Mucosa of gallbladder (tissue), 1 donor: ENCODE data around the gene STX8. TPM values are rescaled to one million over a fixed set of nuclear protein-coding genes. Genes with fewer than 3 reads are reported as not detected.
"Not testable (repeated sequence)": the region's sequence is repeated elsewhere in the genome, so short reads cannot be mapped to it uniquely, and the experiment has no call there.

Experiments used
- DNase-seq: peaks from one replicate; pipeline ENCODE4 v3.0.0-alpha.2; 2020; ENCODE audit warnings: low spot score
- total RNA-seq: library from RNA; stranded (reverse); gene quantifications from one replicate; pipeline ENCODE4 v1.2.1, GENCODE V29; 2021
- donor health status: DM: no; HTN: no; CAD: no.

The STX8 gene
- total RNA-seq, 1 donor from 2014 or later: 63.2 TPM

GRCh38 chr17:9261081-9262012, 314.3 kb downstream of the STX8 start:
- no peak for DNase-seq

DNA sequence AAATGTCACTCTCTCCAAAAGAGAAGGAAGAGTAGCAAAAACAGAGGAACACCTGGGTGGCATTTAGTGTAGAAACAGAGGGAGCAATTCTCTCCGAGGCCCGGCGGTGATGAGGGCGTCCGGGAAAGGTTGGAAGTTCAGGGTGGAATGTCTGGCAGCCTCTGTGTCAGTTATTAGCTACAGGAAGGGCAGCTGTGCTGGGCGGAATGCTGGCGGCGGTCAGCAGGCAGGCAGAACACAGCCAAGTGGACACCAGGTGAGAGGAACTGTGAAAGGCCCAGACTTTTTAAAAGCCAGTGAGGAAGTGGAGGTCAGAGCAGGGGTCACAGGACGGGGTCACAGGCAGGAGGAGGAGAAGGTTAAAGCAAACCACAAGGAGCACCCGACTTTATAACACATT, 316.2 kb downstream of the STX8 start:
- no peak for DNase-seq

GRCh38 chr17:9258115-9259015, 317.3 kb downstream of the STX8 start:
- DNase-seq: no peak

GRCh38 chr17:9257630-9257965, 318.0 kb downstream of the STX8 start:
- not testable (repeated sequence) for DNase-seq

DNA sequence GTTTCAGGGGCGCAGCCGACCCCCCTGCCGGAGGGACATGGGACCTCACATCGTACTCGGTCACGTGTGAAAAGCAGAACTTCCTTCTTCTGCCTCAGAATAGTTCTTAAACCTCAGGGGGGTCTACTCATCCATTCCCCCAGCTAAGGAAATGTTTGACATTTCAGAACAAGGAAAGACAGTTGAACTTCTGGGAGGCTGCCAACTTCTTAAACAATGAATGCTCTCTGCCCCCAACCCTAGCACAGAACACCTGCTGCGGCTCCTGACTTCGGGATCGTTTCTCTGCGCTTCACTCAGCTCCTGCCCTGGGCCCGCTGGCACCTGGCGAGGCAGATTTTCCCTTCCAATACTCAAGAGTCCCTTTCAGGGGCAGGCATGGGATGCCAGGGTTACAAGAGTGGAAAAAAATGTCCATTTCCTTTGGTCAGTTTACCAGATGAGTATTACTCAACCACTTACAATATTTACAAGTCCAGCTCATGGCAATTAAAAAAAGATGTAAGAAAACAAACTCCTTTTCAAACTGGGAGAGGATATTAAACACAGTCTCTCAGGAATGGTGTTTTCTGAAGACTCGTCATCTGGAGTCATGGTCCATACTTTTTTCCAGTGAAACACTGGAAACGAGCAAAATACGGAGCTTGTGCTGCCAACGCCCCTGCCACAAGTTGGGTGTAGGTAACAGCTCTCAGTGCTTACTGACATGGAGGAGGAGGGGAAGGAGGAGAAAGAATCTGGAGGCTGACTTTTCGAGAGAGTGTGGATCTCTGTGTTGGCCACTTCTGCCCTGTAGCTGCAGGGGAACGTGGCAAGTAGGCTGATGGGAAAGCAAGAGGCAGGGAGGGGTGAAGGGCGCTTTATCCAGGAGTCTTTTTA, 318.6 kb downstream of the STX8 start:
- no peak for DNase-seq

- DNase-seq: no peak
Observed at GRCh38 chr17:9256361-9256750, 319.3 kb downstream of the STX8 start.

DNA sequence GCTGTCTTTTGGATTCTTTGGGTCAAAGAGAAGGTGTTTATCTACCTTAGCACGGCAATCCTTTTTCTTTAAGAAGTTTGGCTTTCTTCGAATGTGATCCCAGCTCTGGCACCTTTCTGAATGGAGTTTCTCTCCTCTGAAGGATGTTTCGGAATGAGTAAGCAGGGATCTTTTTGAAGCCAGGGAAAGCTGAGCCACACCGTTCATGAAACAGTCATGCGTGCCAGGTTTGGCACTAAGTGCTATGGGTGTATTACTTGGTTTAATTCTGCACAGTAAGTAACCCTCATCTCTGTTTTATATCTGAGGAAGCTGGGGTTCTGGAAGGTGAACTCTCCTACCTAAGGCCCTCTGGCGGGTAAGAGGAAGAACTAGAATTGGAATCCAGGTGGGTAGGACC, 319.8 kb downstream of the STX8 start:
- no peak for DNase-seq

DNA sequence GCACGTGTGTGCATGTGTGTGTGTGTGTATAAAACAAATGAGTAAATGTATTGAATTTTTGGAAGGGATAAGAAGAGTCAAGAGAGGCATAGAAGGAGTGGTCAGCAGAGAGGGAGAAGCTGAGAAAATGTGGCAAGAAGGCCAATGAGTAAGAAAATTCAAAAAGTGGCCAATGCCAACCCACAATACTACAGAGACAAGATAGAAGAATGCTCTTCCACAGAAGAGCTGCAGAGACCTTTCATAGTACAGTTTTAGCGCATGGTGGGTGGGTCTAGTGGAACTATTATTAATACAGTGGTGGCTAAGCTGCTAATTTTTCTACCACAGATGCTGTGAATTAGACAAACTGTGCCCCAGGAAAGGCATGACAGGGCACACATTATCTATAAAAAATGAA, 320.8 kb downstream of the STX8 start:
- no peak for DNase-seq

- no peak for DNase-seq
Observed at GRCh38 chr17:9253308-9253707, 322.3 kb downstream of the STX8 start.

DNA sequence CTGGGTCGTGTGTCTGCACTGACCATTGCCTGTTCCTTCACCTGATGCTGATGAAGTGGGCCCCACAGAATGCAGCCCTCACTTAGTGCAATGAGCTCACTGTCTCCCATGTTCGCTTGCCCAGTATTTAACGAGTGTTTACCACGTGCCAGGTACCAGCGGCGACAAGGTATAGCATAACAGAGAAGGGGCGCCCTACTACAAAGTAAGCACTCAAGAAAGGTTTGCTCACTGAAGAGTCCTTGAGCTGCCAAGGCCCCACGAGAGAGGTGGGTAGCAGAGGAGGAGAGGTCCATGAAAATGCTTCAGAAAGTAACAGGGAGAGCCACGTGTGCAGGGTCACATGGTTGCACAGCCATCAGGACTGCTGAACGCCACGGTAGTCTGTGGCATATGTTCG, 324.3 kb downstream of the STX8 start:
- DNase-seq: no peak

DNA sequence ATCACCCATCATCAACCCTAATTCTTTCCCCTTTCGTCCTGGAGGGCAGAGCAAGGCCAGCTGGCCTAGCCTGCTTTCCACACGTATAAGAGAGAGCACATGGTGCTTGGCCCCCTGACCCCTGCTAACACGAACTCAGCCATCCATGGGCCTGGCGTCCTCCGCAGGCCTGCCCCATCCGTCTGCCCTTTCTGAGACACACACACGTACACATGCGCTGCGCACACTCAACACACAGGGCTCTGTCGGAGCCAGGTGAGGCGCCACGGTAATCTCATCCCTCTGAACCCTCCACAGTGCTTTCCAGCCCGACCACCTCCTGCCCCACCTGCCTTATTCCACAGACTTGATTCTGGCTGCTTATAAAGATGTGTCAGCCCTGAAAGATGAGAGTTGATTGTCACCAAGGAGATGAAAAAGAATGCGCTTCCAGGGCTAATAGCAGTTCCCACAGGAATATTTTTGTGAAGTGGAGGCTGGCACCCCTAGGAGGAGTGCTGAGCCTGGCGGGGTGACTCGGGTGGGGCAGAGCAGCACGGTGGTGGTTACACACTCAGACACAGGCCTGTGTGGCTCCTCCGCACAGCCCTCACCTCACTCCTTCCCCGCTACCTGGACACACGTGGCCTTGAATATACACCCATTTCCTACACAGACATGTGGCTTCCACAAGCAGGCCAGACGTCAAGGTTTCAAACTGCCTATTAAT, 326.2 kb downstream of the STX8 start:
- DNase-seq: no peak

GRCh38 chr17:9247401-9247938, 328.1 kb downstream of the STX8 start:
- DNase-seq: no peak

DNA sequence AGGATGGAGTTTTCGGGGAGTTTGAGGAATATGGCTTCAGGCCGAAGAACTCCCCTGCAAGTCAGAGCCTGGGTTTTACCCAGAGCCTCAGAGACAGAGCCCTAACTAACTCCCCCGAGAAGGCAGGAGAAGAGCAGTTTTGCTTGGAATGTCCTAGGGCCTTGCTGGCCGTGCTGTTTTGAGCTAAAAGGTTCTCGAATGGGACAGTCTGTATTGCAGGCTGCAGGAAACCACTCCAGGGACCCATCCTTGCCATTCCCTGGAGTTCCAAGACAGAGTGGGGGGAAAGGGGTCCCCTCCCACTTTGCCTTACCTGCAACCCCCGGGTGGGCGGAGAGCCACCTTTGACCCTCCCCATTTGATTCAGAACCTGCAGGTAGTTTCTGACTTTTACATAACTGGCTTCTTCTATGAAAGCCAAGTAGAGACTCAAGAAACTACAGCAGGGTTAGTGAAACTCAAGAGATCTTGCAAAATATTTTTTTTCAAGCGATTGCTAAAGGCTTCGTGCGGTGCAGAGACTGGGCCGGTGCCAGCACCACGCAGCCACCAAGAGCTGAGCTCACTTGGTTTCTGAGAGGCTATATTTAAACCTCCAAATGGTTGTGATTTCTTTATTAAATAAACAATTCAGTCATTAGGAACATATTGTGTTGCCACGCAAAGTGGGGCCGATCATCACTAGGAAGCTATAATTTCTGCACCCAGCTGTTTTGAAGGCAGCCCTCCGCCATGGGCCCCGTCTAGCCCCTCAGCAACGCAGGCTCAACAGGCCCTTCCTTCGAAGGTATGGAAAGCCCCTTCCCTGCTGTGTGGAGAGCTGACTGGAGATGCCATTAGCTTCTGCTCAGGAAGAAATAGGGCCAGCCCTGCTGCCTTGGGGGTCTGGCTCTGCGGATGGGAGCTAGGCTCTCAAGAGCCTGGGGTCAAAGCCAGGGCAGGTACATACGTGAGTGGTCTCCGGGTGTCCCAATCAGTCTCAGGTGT, 331.3 kb downstream of the STX8 start:
- no peak for DNase-seq

- DNase-seq: no peak
Observed at GRCh38 chr17:9242983-9243382, 332.6 kb downstream of the STX8 start.

- no peak for DNase-seq
Observed at GRCh38 chr17:9242497-9242881, 333.1 kb downstream of the STX8 start.

- DNase-seq: no peak
Observed at GRCh38 chr17:9241774-9242496, 333.7 kb downstream of the STX8 start.

- DNase-seq: peak; percentile 38
Observed at GRCh38 chr17:9241371-9241712, 334.3 kb downstream of the STX8 start.

- peak; percentile 69 for DNase-seq
Observed at GRCh38 chr17:9240659-9241370, 334.8 kb downstream of the STX8 start.
